ENCODE data around the gene CAPNS1.

DNA sequence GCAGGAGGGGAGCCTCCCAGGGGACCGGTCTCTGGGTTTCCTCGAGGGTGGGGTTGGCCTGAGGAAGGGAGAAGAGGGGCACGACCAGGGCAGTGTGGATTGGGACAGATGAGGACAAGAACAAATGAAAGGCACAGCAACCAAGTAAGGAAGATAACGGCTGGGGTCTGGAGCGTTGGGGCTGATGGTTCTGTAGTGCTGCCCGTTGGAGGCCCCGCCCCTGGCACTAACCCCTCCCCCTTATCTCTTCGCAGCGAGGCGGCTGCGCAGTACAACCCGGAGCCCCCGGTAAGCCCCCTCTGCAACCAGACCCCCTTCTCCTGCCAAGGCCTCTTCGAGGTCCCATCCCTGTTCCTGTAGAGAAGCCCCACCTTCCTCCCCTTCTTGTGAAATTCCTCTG is 2.2 kb downstream of the CAPNS1 start:
- no peak for TF ChIP-seq GATA3 (IDR thresholded peaks at IDR 0.05; ENCODE audit: low read depth, low read length)
- no peak for TF ChIP-seq GATA2 (IDR thresholded peaks at IDR 0.05; ENCODE audit: low read depth, low read length)

Data from SH-SY5Y (cell line).